ENCODE data around the gene PIAS3.

GRCh38 chr1:145878724-145879123 lies 19.8 kb upstream of the PIAS3 start:
- TF ChIP-seq POLR2A (IDR thresholded peaks at IDR 0.05; ENCODE audit: low read depth, low read length), result no peak
- TF ChIP-seq POLR2AphosphoS5 (IDR thresholded peaks at IDR 0.05; ENCODE audit: low read depth, low read length), result no peak

Data from GM12892 (cell line).